Measurements from ENCODE around the gene PRICKLE2.
A peak's percentile ranks its signal among the peaks of the same experiment; 100 is the strongest.

Gene PRICKLE2

GRCh38 chr3:64251019-64251418, 25.8 kb upstream of the PRICKLE2 start:
- DNase-seq: peak; percentile 57

GRCh38 chr3:64247991-64248646, 22.9 kb upstream of the PRICKLE2 start:
- peak; percentile 32 for DNase-seq

GRCh38 chr3:64244011-64244942, 19.0 kb upstream of the PRICKLE2 start:
- DNase-seq: peak; percentile 38

- DNase-seq: peak; percentile 76
Observed at GRCh38 chr3:64242435-64242834, 17.2 kb upstream of the PRICKLE2 start.

GRCh38 chr3:64240959-64241358, 15.7 kb upstream of the PRICKLE2 start:
- DNase-seq: no peak

- peak; percentile 53 for DNase-seq
Observed at GRCh38 chr3:64240396-64240795, 15.1 kb upstream of the PRICKLE2 start.

GRCh38 chr3:64239841-64240240, 14.6 kb upstream of the PRICKLE2 start:
- no peak for DNase-seq

GRCh38 chr3:64238971-64239667, 13.9 kb upstream of the PRICKLE2 start:
- peak; percentile 97 for DNase-seq

- no peak for DNase-seq
Observed at GRCh38 chr3:64237083-64237482, 11.8 kb upstream of the PRICKLE2 start.

- DNase-seq: no peak
Observed at GRCh38 chr3:64235605-64236004, 10.3 kb upstream of the PRICKLE2 start.

- no peak for DNase-seq
Observed at GRCh38 chr3:64234571-64234970, 9.3 kb upstream of the PRICKLE2 start.

GRCh38 chr3:64232821-64233220, 7.6 kb upstream of the PRICKLE2 start:
- DNase-seq: no peak

GRCh38 chr3:64229903-64230302, 4.6 kb upstream of the PRICKLE2 start:
- DNase-seq: peak; percentile 64

GRCh38 chr3:64228110-64228509, 2.8 kb upstream of the PRICKLE2 start:
- DNase-seq: no peak

- no peak for DNase-seq
Observed at GRCh38 chr3:64226730-64227129, 1.5 kb upstream of the PRICKLE2 start.

- DNase-seq: no peak
Observed at GRCh38 chr3:64225695-64226499, 631 bp upstream of the PRICKLE2 start.

GRCh38 chr3:64223791-64224745, 1.2 kb downstream of the PRICKLE2 start:
- peak; percentile 39 for DNase-seq

- no peak for DNase-seq
Observed at GRCh38 chr3:64222501-64223111, 2.7 kb downstream of the PRICKLE2 start.

GRCh38 chr3:64221571-64222257, 3.6 kb downstream of the PRICKLE2 start:
- no peak for DNase-seq

All from kidney glomerular epithelial cell (primary cell).